Prostate gland (tissue), 2 donors: ENCODE data around the gene HDAC4. TPM values are rescaled to one million over a fixed set of nuclear protein-coding genes. Genes with fewer than 3 reads are reported as not detected.

Experiments used
- DNase-seq: peaks from one replicate; pipeline ENCODE4 v3.0.0-alpha.2; 2019; ENCODE audit warnings: low spot score
- H3K27ac ChIP-seq, 2 donors: fragments of 200-600 bp; sonication (generic); 2 replicates each; pipeline ENCODE4 v1.5.1; 2017 to 2019
- H3K27me3 ChIP-seq: fragments of 200-600 bp; sonication (generic); replicated peaks from 2 replicates; pipeline ENCODE4 v1.5.1; 2019; ENCODE audit not compliant: insufficient read depth
- H3K36me3 ChIP-seq, 2 donors: fragments of 200-600 bp; sonication (generic); 1 replicate in 1 of 2; 2 replicates in 1 of 2; pipeline versions ENCODE4 v1.5.1 to v1.8.1; 2017 to 2019
- H3K4me1 ChIP-seq: fragments of 200-600 bp; sonication (generic); replicated peaks from 2 replicates; pipeline ENCODE4 v1.5.1; 2019
- H3K4me3 ChIP-seq, 2 donors: fragments of 200-600 bp; sonication (generic); 2 replicates each; pipeline ENCODE4 v1.5.1; 2017 to 2019
- H3K9me3 ChIP-seq: fragments of 200-600 bp; sonication (generic); 2 replicates; pipeline ENCODE4 v1.5.1; 2017
- POLR2A ChIP-seq: fragments of 450-650 bp; IDR thresholded peaks from one replicate; pipeline ENCODE4 v1.6.1; 2016; ENCODE audit warnings: antibody characterized with exemption, mild to moderate bottlenecking
- POLR2AphosphoS5 ChIP-seq: sonication (generic); formaldehyde crosslinking; IDR thresholded peaks from one replicate; pipeline ENCODE4 v1.6.1; 2017; ENCODE audit warnings: antibody characterized with exemption
- WGBS: methylation state at CpG from one replicate; pipeline ENCODE4 v1.1.5; 2018; 5-methylcytosine and 5-hydroxymethylcytosine counted together
- intact Hi-C: fragments of 100-400 bp; cut with DNase I; formaldehyde crosslinking; loops from one replicate; pipeline ENCODE4 v1.14.2; 2022
- total RNA-seq, 2 donors: library from RNA; depleted of rRNA; stranded (reverse); fragments of >200 nt; gene quantifications; one replicate each; pipeline ENCODE4 v1.1.0, GENCODE V29; 2016
- TF ChIP-seq, protein P1 (sequence below), 4 experiments: fragments of 200-600 bp in 2 of 4; fragments of 450-650 bp in 2 of 4; sonication (generic) in 2 of 4; IDR thresholded peaks; 1 replicate in 3 of 4; 2 replicates in 1 of 4; pipeline ENCODE4 v1.5.1; 2016 to 2019; ENCODE audit warnings: antibody characterized with exemption in 4 of 4, mild to moderate bottlenecking in 2 of 4, moderate library complexity in 2 of 4

Gene HDAC4
- total RNA-seq, 2 donors from 2014 or later, result 41.8 to 44.2 TPM

DNA sequence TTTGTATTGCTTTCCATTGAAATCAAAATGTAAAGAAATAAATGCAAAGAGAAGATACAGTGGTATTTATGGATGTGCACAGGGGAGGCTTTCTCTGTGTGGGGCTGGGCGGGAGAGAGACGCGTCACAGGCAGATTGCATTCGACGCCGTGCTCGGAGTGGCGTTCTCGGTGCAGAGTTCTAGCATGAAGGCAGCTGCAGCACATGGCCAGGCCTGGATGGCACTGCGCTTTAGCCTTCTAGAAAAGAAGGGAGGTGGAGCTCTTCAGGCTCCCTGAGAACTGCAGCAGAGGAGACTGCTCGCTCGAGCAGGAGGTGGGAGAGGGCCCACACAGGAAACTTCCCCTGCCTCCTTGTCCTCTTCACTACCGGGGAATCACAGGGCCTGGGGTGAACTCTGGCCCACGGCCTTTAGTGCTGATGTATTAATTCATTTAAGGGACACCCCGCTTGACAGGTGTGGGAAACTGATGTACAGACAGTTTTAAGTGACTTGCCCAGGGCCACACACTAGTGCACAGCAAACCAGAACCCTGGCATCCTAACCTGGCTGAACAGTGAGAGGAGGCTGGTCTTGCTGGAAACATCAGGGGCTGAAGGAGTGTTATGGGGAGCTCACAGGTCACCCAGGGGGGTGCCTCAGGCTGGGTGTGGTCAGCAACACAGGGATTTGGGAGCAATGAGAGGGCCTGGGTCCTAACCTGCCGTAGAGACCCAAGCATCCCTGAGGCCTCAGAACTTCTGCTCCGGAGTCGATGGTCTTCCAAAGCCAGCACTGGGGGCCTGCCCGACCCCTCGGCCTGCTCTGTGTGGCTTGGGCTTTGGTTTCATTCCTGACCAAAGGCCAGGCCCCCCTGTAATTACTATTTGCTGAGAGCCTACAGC, 199.9 kb downstream of the HDAC4 start:
- intact Hi-C loops, result loop anchor here (5.0 kb wide), 1 partner anchor 106 kb away; no protein-coding TSS in a partner anchor
- no peak for DNase-seq
- TF ChIP-seq POLR2A, result no peak
- TF ChIP-seq, protein P1, sequence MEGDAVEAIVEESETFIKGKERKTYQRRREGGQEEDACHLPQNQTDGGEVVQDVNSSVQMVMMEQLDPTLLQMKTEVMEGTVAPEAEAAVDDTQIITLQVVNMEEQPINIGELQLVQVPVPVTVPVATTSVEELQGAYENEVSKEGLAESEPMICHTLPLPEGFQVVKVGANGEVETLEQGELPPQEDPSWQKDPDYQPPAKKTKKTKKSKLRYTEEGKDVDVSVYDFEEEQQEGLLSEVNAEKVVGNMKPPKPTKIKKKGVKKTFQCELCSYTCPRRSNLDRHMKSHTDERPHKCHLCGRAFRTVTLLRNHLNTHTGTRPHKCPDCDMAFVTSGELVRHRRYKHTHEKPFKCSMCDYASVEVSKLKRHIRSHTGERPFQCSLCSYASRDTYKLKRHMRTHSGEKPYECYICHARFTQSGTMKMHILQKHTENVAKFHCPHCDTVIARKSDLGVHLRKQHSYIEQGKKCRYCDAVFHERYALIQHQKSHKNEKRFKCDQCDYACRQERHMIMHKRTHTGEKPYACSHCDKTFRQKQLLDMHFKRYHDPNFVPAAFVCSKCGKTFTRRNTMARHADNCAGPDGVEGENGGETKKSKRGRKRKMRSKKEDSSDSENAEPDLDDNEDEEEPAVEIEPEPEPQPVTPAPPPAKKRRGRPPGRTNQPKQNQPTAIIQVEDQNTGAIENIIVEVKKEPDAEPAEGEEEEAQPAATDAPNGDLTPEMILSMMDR (IDR thresholded peaks at IDR 0.05), result no peak
- H3K36me3 ChIP-seq, result no peaks in the 10 kb centered on the region
- H3K27ac ChIP-seq, result no peak overlapping the region
- no peaks in the 10 kb centered on the region for H3K4me1 ChIP-seq
- no peaks in the 10 kb centered on the region for H3K9me3 ChIP-seq
- no peaks in the 10 kb centered on the region for H3K27me3 ChIP-seq
- no peak overlapping the region for H3K4me3 ChIP-seq
- 86% methylated on average over 20 of the region's 20 CpGs for WGBS

DNA sequence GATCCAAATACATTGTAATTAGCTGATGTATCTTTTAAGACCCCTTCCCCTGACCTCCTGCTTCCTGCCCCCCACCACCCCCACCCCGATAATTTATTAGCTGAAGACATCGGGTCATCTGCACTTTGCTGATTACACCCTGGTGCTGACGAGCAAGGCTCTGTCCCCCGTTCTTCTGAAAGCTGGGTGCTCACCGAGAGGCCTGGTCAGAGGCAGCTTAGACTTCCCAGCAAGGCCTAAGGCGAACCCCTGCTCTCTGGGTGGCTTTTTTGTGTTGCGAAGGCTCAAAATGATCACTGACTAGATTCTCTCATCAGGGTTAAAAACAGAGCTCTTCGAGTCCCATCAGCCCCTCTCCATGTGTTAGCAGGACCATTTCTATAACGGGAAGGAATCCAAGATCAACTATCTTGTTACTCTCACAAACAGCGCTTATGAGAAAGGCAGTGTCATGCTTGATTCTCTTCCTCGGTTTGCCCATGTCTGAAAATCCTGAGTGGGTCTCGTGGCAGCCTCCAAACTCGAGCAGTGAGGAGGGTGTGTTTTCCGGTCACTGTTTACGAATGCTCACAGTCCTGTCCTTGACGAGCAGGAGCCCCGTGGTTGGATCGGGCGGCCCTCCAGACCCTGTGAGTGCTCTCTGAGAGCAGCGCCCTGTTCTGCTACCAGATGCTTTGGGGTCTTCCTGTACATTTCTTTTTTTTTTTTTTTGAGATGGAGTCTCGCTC, 201.6 kb downstream of the HDAC4 start:
- intact Hi-C loops, result loop anchor here (5.0 kb wide), 1 partner anchor 203 kb away; the partner anchor contains the start of gene HDAC4
- Histone ChIP-seq H3K36me3 (no peaks in the 10 kb centered on the region), H3K9me3 (no peaks in the 10 kb centered on the region), H3K27me3 (no peaks in the 10 kb centered on the region), H3K27ac (peak overlapping the region; percentile 62 to 75), H3K4me3 (no peak overlapping the region), H3K4me1 (no peaks in the 10 kb centered on the region)
- no peak for DNase-seq
- peak; percentile 54 for TF ChIP-seq POLR2AphosphoS5
- TF ChIP-seq, protein P1 (IDR thresholded peaks at IDR 0.05), result no peak
- no peak for TF ChIP-seq POLR2A
- 45% methylated on average over 21 of the region's 21 CpGs for WGBS

DNA sequence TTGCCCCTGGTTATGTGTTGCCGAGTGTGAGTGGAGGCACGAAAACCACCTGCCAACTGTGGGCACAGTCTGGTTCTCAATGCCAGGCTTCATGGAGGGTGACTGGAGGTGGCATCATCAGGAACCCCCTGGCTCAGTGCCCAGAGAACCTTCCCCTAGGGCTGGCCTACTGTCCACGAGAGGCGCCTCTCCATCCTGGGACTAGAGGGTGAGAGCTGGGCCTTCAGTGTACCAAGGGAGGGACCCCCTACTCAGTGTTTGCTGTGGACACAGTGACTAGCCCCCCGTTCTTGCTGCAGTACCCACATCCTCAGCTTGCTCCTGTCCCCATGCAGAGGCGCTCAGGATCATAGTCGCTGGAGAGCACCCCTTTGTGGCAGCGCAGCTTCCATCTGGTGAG, 202.6 kb downstream of the HDAC4 start:
- no peak for DNase-seq
- H3K4me3 ChIP-seq, result no peak overlapping the region
- no peaks in the 10 kb centered on the region for H3K27me3 ChIP-seq
- no peaks in the 10 kb centered on the region for H3K9me3 ChIP-seq
- H3K4me1 ChIP-seq, result no peaks in the 10 kb centered on the region
- no peaks in the 10 kb centered on the region for H3K36me3 ChIP-seq
- 85% methylated on average over 8 of the region's 8 CpGs for WGBS
- intact Hi-C loops, result loop anchor here (5.0 kb wide), 1 partner anchor 204 kb away; the partner anchor contains the start of gene HDAC4
- peak overlapping the region; percentile 62 to 75 for H3K27ac ChIP-seq
- TF ChIP-seq POLR2AphosphoS5, result no peak

DNA sequence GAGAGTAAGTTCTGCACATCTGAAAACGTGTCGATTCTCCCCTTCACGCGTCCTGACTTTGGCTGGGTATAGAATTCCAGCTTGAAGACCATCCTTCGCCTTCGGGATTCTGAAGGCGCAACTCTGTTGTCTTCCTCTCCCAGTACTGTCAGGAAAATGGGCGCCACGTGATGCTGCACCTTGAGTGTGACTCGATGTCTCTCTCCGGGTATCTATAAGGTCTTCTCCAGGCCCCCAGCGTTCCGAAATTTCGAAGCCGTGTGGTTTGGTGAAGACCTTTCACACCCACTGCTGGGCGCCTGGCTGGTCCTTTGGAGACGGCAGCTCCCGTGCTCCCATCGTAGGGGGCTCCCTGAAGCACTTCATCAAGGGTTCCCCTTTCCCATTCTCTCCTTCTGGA, 203.7 kb downstream of the HDAC4 start:
- TF ChIP-seq POLR2A, result no peak
- TF ChIP-seq POLR2AphosphoS5, result no peak
- TF ChIP-seq, protein P1 (IDR thresholded peaks at IDR 0.05), result no peak
- intact Hi-C loops, result loop anchor here (5.0 kb wide), 1 partner anchor 205 kb away; the partner anchor contains the start of gene HDAC4
- DNase-seq, result no peak
- H3K27ac ChIP-seq, result no peak overlapping the region
- H3K4me1 ChIP-seq, result no peaks in the 10 kb centered on the region
- WGBS, result 97% methylated on average over 19 of the region's 19 CpGs
- no peaks in the 10 kb centered on the region for H3K9me3 ChIP-seq
- no peak overlapping the region for H3K4me3 ChIP-seq
- no peaks in the 10 kb centered on the region for H3K27me3 ChIP-seq
- H3K36me3 ChIP-seq, result no peaks in the 10 kb centered on the region

DNA sequence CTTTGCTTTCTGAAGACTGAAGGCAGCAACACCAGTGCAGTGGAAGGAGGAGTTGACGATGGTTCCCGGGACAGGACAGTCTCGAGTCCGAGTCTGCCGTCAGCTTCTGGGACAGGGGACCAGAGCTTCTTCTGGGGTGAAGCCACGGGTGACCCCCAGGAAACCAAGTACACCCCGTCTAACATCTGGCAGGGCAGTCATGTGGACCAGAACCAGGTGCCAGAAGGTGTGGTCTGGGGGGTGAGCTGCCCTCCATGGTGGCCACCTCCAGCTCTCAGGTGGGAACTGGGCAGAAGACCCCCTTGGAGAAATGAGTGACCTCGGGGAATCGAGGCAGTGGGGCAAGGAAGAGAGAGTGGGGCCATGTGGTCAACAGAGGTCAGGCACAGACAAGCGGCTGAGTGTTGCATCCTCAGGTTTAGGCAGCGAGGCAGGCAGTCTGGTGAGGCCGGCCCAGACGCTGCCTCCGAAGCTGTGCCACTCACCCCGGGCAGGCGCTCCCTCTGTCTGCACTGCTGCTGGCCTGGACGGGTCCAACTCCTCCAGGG, 204.3 kb downstream of the HDAC4 start:
- H3K9me3 ChIP-seq, result no peaks in the 10 kb centered on the region
- H3K4me1 ChIP-seq, result no peaks in the 10 kb centered on the region
- no peaks in the 10 kb centered on the region for H3K36me3 ChIP-seq
- no peak overlapping the region for H3K27ac ChIP-seq
- no peak for DNase-seq
- H3K27me3 ChIP-seq, result no peaks in the 10 kb centered on the region
- intact Hi-C loops, result loop anchor here (5.0 kb wide), 1 partner anchor 206 kb away; the partner anchor contains the start of gene HDAC4
- TF ChIP-seq, protein P1 (IDR thresholded peaks at IDR 0.05), result no peak
- TF ChIP-seq POLR2A (no peak), POLR2AphosphoS5 (no peak)
- no peak overlapping the region for H3K4me3 ChIP-seq
- 93% methylated on average over 17 of the region's 17 CpGs for WGBS
